Activated naive CD4-positive, alpha-beta T cell treated with anti-CD3 and anti-CD28 coated beads for 36 hours (primary cell): ENCODE results near the gene ICA1. TPM values are rescaled to one million over a fixed set of nuclear protein-coding genes. Genes with fewer than 3 reads are reported as not detected.
"Not testable (repeated sequence)": the region's sequence is repeated elsewhere in the genome, so short reads cannot be mapped to it uniquely, and the experiment has no call there.

ENCODE experiments used
- CTCF ChIA-PET: fragments of 350-600 bp; sonication (Branson Sonifier 250); formaldehyde crosslinking; loops from one replicate; lab custom pipeline; 2021; ENCODE audit warnings: antibody characterized with exemption; lab: Charles Lee
- DNase-seq: peaks from one replicate; pipeline ENCODE4 v3.0.0-alpha.2; 2020
- H3K27ac Mint-ChIP-seq: one replicate; pipeline ENCODE4 v1.8.0; 2021; ENCODE audit warnings: mild to moderate bottlenecking, mixed read lengths
- H3K27me3 Mint-ChIP-seq: one replicate; pipeline ENCODE4 v1.8.0; 2021; ENCODE audit warnings: low read depth, mixed read lengths
- H3K36me3 Mint-ChIP-seq: one replicate; pipeline ENCODE4 v1.8.0; 2021; ENCODE audit warnings: low read depth, mixed read lengths
- H3K4me1 Mint-ChIP-seq: one replicate; pipeline ENCODE4 v1.8.0; 2021; ENCODE audit warnings: low read depth, mixed read lengths
- H3K4me3 Mint-ChIP-seq: one replicate; pipeline ENCODE4 v1.8.0; 2021; ENCODE audit warnings: mild to moderate bottlenecking, moderate library complexity, mixed read lengths
- H3K9me3 Mint-ChIP-seq: one replicate; pipeline ENCODE4 v1.8.0; 2021; ENCODE audit warnings: mixed read lengths
- intact Hi-C: fragments of 100-400 bp; cut with micrococcal nuclease; formaldehyde crosslinking; loops from one replicate; pipeline ENCODE4 v1.15.1; 2023
- total RNA-seq, 2 experiments: library from RNA; stranded (reverse); gene quantifications; one replicate each; pipeline ENCODE4 v1.2.3, GENCODE V29; 2021

ICA1 gene
- total RNA-seq, 2 experiments from 2014 or later, result 0.94 to 1.1 TPM

DNA sequence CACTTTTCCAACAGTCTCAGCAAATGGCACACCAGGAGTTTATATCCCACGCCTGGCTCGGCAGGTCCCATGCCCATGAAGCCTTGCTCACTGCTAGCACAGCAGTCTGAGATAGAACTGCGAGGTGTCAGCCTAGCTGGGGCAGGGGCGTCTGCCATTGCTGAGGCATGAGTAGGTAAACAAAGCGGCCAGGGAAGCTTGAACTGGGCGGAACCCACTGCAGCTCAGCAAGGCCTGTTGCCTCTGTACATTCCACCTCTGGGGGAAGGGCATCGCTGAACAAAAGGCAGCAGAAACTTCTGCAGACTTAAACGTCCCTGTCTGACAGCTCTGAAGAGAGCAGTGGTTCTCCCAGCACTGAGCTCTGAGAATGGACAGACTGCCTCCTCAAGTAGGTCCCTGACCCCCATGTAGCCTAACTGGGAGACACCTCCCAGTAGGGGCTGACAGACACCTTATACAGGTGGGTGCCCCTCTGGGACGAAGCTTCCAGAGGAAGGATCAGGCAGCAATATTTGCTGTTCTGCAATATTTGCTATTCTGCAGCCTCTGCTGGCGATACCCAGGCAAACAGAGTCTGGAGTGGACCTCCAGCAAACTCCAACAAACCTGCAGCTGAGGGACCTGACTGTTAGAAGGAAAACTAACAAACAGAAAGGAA is 22.1 kb downstream of the ICA1 start:
- Mint-ChIP-seq H3K9me3 (peaks cover 19% of the 10 kb centered on the region), H3K27me3 (peaks cover 19% of the 10 kb centered on the region)
- H3K4me1 Mint-ChIP-seq, intact Hi-C loops, DNase-seq, H3K4me3 Mint-ChIP-seq, H3K36me3 Mint-ChIP-seq, H3K27ac Mint-ChIP-seq, CTCF ChIA-PET: not testable (repeated sequence)

DNA sequence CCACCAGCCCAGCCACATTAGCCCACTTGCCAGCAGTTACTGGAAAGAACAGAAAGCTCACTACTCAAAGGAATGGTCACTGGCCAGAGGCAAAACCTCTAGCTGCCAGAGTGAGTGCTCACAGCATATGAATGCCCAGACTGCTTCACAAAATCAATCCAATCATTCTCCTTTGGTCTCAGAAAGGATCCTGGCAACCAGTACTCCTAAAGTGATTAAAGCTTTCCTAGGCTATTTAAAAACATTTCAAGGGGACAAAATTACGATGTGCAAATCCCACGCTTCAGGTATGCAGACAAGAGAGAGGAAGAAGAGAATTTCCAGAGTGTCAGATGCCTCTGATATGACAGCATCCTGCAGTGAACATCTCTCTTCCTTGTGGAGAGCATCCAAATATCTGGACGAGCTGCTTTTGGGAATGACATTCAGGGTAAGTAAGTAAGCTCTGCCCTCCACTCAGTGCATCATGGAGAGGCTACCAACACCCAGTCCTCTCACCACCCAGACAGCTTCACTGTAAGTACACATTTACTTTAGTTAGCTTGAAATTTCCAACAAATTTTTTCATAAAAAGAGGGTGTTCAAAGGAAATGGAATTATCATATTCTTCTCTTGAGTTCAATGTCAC is 25.1 kb downstream of the ICA1 start:
- H3K4me3 Mint-ChIP-seq, result no peak overlapping the region
- no peaks in the 10 kb centered on the region for H3K36me3 Mint-ChIP-seq
- intact Hi-C loops, result no loop called here
- DNase-seq, result no peak
- peaks cover under 1% of the 10 kb centered on the region for H3K9me3 Mint-ChIP-seq
- no peaks in the 10 kb centered on the region for H3K4me1 Mint-ChIP-seq
- H3K27me3 Mint-ChIP-seq, result peaks cover 21% of the 10 kb centered on the region
- no peak overlapping the region for H3K27ac Mint-ChIP-seq
- CTCF ChIA-PET, result interaction anchor here (0.9 kb wide), 1 partner anchor 59 kb away, joined by 3 read pairs; no protein-coding TSS in a partner anchor

DNA sequence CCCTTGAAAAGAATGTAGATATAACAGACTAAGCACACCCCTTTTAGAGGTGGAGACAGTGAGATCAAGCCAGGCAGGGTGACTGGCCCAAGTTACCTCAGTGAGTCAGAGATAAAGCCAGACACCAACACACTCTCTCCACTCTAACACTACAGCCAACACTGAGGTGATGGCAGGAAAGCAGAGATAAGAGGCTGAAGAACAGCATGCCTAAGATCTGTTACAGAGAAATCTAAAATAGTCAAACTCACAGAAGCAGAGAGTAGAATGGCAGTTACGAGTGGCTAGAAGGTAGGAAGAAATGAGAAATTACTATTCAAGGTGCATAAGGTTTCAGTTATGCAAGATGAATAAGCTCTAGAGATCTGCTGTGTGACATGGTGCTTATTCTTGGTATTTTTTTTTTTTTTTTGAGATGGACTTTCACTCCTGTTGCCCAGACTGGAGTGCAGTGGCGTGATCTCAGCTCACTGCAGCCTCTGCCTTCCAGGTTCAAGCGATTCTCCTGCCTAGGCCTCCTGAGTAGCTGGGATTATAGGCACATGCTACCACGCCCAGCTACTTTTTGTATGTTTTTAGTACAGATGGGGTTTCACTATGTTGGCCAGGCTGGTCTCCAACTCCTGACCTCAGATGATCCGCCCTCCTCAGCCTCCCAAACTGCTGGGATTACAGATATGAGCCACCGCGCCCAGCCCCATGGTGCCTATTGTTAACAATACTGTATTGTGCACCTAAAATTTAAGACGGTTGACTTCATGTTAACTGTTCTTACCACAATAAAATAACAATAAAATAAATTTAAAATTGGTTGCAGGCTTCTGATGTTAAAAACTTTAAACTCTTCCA is 28.7 kb downstream of the ICA1 start:
- Mint-ChIP-seq H3K4me3 (no peak overlapping the region), H3K27me3 (peaks cover 8% of the 10 kb centered on the region), H3K36me3 (no peaks in the 10 kb centered on the region), H3K27ac (no peak overlapping the region), H3K9me3 (no peaks in the 10 kb centered on the region), H3K4me1 (no peaks in the 10 kb centered on the region)
- CTCF ChIA-PET, result no interaction called here
- intact Hi-C loops, result no loop called here
- no peak for DNase-seq

DNA sequence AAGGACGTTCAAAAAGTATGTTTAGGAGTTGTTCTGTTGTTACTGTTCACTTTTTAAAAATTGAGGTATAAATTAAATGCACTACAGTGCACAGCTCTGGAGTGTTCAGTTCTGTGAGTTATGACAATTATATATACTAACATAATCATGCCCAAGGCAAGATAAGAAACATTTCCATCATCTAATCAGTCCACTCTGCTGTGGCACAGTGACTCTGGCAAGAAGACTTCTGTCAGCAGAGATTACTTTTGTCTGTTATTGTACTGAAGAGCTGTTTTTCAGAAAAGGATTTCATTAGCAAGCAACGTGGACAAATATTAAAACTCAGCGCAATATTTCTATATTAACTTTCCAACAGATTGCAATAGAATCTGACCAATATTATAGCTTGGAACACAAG is 32.0 kb downstream of the ICA1 start:
- no peak overlapping the region for H3K27ac Mint-ChIP-seq
- CTCF ChIA-PET, result interaction anchor here (1.1 kb wide), 1 partner anchor 66 kb away, joined by 3 read pairs; no protein-coding TSS in a partner anchor

DNA sequence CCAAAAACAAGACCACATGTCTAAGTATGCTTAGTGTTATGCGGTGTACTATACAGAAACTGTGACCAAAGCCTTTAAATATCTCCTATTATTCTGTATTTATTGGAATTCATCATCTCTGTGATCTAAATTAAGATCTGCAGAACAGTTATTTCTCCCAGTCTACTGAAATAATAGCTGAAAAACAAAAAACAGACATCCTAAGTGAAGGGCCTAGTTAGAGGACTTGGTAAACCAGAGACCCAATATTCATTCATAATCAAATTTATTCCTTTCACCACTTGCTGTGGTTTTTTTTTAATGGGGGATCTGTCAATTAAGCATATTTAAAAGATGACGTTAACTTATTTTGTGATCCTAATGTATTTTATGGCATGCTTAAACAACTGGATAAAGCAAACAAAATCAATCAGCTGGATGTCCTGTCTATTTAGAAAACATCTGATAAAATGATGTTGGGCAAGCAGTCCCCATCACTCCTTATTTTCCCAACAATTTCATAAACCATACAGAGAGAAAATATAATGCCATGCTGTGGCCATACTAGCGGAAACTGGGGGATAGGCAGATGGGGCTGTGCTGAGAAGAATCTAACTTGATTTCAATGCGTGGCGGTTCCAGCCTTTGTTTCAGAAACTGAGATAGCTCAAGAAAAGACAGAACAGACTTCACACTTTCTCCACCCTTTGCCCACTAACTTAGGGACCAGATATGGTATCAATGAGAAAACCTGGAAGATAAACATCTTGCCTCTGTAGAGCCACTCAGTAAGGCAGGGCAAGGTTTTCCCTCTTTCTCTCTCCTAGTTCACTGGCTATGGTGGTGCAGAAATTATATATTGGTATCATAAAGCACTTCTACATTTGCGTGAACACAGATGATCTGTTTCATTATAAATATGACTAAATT is 32.9 kb downstream of the ICA1 start:
- DNase-seq, result no peak
- intact Hi-C loops, result no loop called here
- H3K4me1 Mint-ChIP-seq, result peaks cover 3% of the 10 kb centered on the region
- CTCF ChIA-PET, result interaction anchor here (1.1 kb wide), 1 partner anchor 67 kb away, joined by 3 read pairs; no protein-coding TSS in a partner anchor
- no peaks in the 10 kb centered on the region for H3K36me3 Mint-ChIP-seq
- no peak overlapping the region for H3K27ac Mint-ChIP-seq
- H3K9me3 Mint-ChIP-seq, result no peaks in the 10 kb centered on the region
- H3K27me3 Mint-ChIP-seq, result peaks cover 8% of the 10 kb centered on the region
- no peak overlapping the region for H3K4me3 Mint-ChIP-seq

More for the DNA sequence above, 32.0 kb downstream of the ICA1 start:
- Mint-ChIP-seq H3K4me1 (peaks cover 3% of the 10 kb centered on the region), H3K9me3 (no peaks in the 10 kb centered on the region), H3K27me3 (peaks cover 11% of the 10 kb centered on the region), H3K36me3 (no peaks in the 10 kb centered on the region), H3K4me3 (no peak overlapping the region)
- no peak for DNase-seq
- intact Hi-C loops, result no loop called here

DNA sequence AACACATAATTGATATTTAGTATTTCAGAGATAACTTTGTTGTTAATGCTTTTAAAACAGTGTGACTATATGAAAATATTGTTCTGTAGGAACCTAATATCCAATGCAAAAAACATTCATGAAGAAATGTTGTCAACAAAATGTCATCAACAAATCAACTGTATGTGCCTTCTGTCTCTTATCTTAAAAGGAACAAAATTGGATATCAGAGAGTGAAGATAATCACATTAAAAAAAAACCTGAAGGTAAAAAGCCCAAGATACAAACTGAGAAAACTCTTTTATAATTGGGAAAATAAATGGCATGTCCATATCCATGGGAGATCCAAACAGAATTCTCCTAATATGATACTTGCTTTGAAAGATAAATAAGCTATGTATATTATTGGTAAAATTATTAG is 33.9 kb downstream of the ICA1 start:
- peaks cover 3% of the 10 kb centered on the region for H3K4me1 Mint-ChIP-seq
- DNase-seq, result no peak
- intact Hi-C loops, result no loop called here
- no peak overlapping the region for H3K27ac Mint-ChIP-seq
- peaks cover 6% of the 10 kb centered on the region for H3K27me3 Mint-ChIP-seq
- CTCF ChIA-PET, result no interaction called here
- no peak overlapping the region for H3K4me3 Mint-ChIP-seq
- H3K9me3 Mint-ChIP-seq, result no peaks in the 10 kb centered on the region
- H3K36me3 Mint-ChIP-seq, result no peaks in the 10 kb centered on the region

DNA sequence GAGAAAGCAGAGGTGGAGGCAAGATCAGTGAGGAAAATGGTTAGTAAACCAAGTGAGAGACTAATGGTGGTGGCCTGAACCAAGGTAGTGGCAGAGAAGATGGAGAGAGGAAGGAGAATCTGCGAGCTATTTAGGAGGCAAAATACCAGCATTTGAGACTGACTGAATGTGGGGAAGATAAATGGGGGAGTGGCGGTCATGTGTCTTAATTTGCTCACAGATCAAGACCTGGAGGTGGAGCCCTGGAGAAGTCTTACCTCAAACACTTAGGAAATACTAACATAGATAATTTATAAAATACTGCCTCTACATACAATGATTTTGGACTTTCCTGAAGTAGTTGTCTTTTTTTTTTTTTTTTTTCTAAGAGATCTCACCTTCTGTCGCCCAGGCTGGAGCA is 34.7 kb downstream of the ICA1 start:
- CTCF ChIA-PET, result no interaction called here
- Mint-ChIP-seq H3K36me3 (no peaks in the 10 kb centered on the region), H3K27me3 (peaks cover 6% of the 10 kb centered on the region), H3K27ac (no peak overlapping the region), H3K4me1 (peaks cover 3% of the 10 kb centered on the region), H3K4me3 (no peak overlapping the region), H3K9me3 (no peaks in the 10 kb centered on the region)
- no peak for DNase-seq
- intact Hi-C loops, result no loop called here

DNA sequence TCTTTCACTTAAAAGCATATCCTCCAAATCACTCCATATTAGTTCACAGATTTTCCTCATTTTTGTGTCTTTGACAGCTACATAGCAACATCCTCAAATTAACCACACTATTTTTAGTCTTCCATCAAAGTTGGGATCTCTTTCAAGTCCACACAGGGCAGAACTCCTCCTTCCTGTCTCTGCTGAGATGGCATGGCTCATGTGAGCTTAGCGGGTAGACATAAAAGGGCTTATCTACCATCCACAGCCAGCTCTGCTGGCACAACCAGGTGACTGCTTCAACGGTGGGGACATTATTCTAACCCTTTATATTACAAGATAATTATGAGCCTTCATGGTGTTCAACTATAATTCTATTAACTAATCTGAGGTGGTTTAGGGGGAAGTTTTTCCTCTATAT is 35.5 kb downstream of the ICA1 start:
- CTCF ChIA-PET, result interaction anchor here (0.7 kb wide), 1 partner anchor 295 kb away, joined by 4 read pairs; no protein-coding TSS in a partner anchor
- no peak for DNase-seq
- intact Hi-C loops, result no loop called here
- Mint-ChIP-seq H3K4me1 (peaks cover 3% of the 10 kb centered on the region), H3K36me3 (no peaks in the 10 kb centered on the region), H3K27ac (no peak overlapping the region), H3K27me3 (peaks cover 6% of the 10 kb centered on the region), H3K4me3 (no peak overlapping the region), H3K9me3 (no peaks in the 10 kb centered on the region)

DNA sequence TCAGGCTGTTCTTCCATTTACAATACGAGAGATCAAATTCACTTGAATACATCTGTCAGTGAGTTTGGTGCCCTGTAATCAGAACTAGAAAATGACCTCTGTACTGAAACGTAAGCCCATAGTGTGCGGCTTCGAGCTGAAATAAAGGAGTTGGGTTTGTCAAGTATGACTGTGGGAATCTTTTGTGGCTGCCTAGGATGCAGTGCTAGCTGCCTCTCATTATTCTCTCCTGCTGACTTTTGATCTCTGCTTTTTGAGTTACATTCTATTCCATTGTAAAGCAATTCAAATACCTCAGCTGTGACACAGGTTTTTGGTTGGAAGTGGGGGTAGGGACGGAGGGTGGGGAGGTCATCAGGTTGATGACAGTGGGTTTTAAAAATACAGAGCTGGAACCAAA is 40.4 kb downstream of the ICA1 start:
- Mint-ChIP-seq H3K36me3 (no peaks in the 10 kb centered on the region), H3K27ac (no peak overlapping the region), H3K9me3 (no peaks in the 10 kb centered on the region), H3K27me3 (peaks cover 2% of the 10 kb centered on the region), H3K4me3 (no peak overlapping the region), H3K4me1 (peaks cover 4% of the 10 kb centered on the region)
- intact Hi-C loops, result no loop called here
- CTCF ChIA-PET, result interaction anchor here (0.6 to 1.2 kb wide), 2 partner anchors 74 to 540 kb away, joined by 3 to 4 read pairs; no protein-coding TSS in a partner anchor
- no peak for DNase-seq

DNA sequence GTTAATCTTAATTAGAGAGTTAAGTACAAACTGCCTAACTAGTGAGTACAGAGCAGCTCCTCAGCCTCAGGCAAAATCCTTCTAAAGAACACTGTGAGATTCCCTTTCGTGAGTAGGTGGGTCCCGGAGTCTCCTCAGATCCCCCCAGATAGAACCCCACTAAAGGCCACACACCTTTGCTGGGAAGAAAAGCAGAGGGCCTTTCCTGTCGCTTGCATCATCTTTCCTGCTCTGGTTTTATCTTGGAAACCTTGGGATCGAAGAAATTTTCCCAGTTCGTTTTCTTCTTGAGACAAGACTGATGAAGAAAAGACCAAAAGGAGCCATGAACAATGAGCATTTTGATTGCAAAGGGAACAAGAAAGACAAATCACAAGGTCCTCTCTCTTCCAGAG is 40.9 kb downstream of the ICA1 start:
- intact Hi-C loops, result no loop called here
- Mint-ChIP-seq H3K4me1 (peaks cover 2% of the 10 kb centered on the region), H3K27ac (no peak overlapping the region), H3K27me3 (no peaks in the 10 kb centered on the region), H3K36me3 (no peaks in the 10 kb centered on the region), H3K9me3 (no peaks in the 10 kb centered on the region), H3K4me3 (no peak overlapping the region)
- CTCF ChIA-PET, result interaction anchor here (0.6 to 1.2 kb wide), 2 partner anchors 75 to 540 kb away, joined by 3 to 4 read pairs; no protein-coding TSS in a partner anchor
- DNase-seq, result no peak

DNA sequence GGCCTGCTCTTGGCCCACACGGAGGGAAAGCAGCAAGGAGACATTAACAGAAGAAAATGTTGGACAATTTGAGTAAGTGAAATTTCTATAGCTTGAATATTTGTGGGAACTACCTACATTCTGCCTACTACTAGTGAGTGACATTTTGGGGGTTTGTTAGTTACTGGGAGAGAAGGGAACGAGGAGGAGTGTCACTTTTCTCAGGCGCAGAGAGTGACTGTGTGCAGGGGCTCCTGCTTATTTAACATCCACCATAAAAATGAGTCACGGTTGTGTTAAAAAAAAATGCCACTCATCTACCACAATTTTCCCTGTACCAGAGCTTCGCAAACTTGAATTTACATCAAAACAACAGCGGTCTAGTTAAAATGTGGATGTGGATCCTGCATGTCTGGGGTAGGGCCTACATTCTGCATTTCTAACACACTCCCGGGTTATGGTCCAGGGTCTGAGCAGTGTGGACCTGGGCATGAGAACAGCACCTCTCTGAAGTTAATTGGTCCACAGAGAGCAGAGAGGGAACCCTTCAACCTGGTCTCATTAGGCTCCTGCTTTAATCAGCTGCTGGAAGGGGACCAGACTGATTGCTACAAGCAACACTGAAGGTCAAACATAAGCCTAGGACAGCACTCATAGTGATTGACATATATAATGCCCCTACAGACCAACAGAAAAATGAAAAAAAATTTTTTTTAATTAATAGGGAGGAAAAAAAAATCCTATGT is 41.4 kb downstream of the ICA1 start:
- no peak overlapping the region for H3K4me3 Mint-ChIP-seq
- H3K36me3 Mint-ChIP-seq, result no peaks in the 10 kb centered on the region
- CTCF ChIA-PET, result interaction anchor here (0.7 kb wide), 1 partner anchor 76 kb away, joined by 3 read pairs; no protein-coding TSS in a partner anchor
- no peaks in the 10 kb centered on the region for H3K9me3 Mint-ChIP-seq
- H3K27me3 Mint-ChIP-seq, result no peaks in the 10 kb centered on the region
- H3K4me1 Mint-ChIP-seq, result peaks cover 2% of the 10 kb centered on the region
- DNase-seq, result no peak
- no peak overlapping the region for H3K27ac Mint-ChIP-seq
- intact Hi-C loops, result no loop called here
